K562 (cell line): Measurements from ENCODE around the gene SCAANT1. TPM values are rescaled to one million over a fixed set of nuclear protein-coding genes. Genes with fewer than 3 reads are reported as not detected.
A peak's percentile ranks its signal among the peaks of the same experiment; 100 is the strongest.

ENCODE experiments used
- ATAC-seq: fragments of 200-7000 bp; cut with Tn5 transposase; 3 replicates; pipeline ENCODE4 v1.9.1; 2020; ENCODE audit warnings: moderate library complexity
- Bru-seq: library from RNA; stranded (reverse); fragments of 400-500 nt; gene quantifications from one replicate; lab custom pipeline; 2021; lab: Mats Ljungman, UMichigan
- BruChase-seq, 2 experiments: library from RNA; stranded (reverse); fragments of 400-500 nt; gene quantifications; one replicate each; lab custom pipeline; 2021; lab: Mats Ljungman, UMichigan
- BruUV-seq: library from RNA; stranded (reverse); fragments of 400-500 nt; replicated peaks from 2 replicates; lab custom pipeline; 2021; lab: Mats Ljungman, UMichigan
- CTCF ChIA-PET: fragments of 300-600 bp; formaldehyde crosslinking; extraction: SDS; loops from one replicate; lab custom pipeline; 2021; ENCODE audit warnings: low intra/inter-chr PET ratio; lab: Yijun Ruan, JAX
- POLR2A ChIA-PET: fragments of 300-600, 350-650 bp; sonication (Branson Sonifier 250); formaldehyde crosslinking; extraction: SDS; loops from one replicate; lab custom pipeline; 2021; ENCODE audit warnings: antibody characterized with exemption, inconsistent platforms; lab: Yijun Ruan, JAX
- DNase-seq, 4 experiments: peaks; one replicate each; pipeline versions ENCODE4 v3.0.0 to v3.0.0-alpha.2; 2011 to 2018; ENCODE audit warnings: low spot score in 3 of 4, mixed read lengths in 3 of 4; ENCODE audit errors: extremely low read depth in 1 of 4
- FAIRE-seq: peaks from 2 replicates; lab custom pipeline; 2011; peaks lifted over from hg19 to GRCh38; lab: Jason Lieb, UNC
- H2AFZ ChIP-seq: 2 replicates; pipeline ENCODE4 v1.6.0; 2011; ENCODE audit warnings: low read depth, low read length, control low read depth, inconsistent platforms
- H3K27ac ChIP-seq: fragments of 200-600 bp; 3 replicates; pipeline ENCODE4 v1.8.0; 2011; ENCODE audit warnings: low read depth, mild to moderate bottlenecking, control low read depth, inconsistent platforms, low read length, moderate library complexity, mixed read lengths; ENCODE audit errors: extremely low read depth
- H3K27me3 ChIP-seq, 2 experiments: fragments of 300-600 bp in 1 of 2; 2 replicates in 1 of 2; 3 replicates in 1 of 2; pipeline versions ENCODE4 v1.6.0 to v1.8.0; 2011; ENCODE audit warnings: inconsistent platforms in 2 of 2, low read length in 2 of 2, mild to moderate bottlenecking in 1 of 2, mixed read lengths in 1 of 2, moderate library complexity in 1 of 2; ENCODE audit not compliant: control insufficient read depth in 2 of 2, insufficient read depth in 2 of 2
- H3K36me3 ChIP-seq: fragments of 300-600 bp; 3 replicates; pipeline ENCODE4 v1.8.0; 2011; ENCODE audit warnings: mild to moderate bottlenecking, low read length, inconsistent platforms; ENCODE audit not compliant: control insufficient read depth, insufficient read depth
- H3K4me1 ChIP-seq, 2 experiments: fragments of 200-600 bp in 1 of 2; replicated peaks in 1 of 2; 2 replicates in 1 of 2; 3 replicates in 1 of 2; pipeline versions ENCODE4 v1.5.1 to v1.8.0; 2011; ENCODE audit warnings: inconsistent platforms in 2 of 2, low read length in 2 of 2, mild to moderate bottlenecking in 1 of 2, mixed read lengths in 1 of 2, moderate library complexity in 1 of 2; ENCODE audit not compliant: control insufficient read depth in 2 of 2, insufficient read depth in 2 of 2
- H3K4me2 ChIP-seq: 2 replicates; pipeline ENCODE4 v1.6.1; 2011; ENCODE audit warnings: low read length, control low read depth, inconsistent platforms, mixed read lengths; ENCODE audit not compliant: insufficient read depth
- H3K4me3 ChIP-seq: fragments of 200-600 bp; sonication (generic), shearing (Covaris generic); 2 replicates; pipeline ENCODE4 v1.5.1; 2016; ENCODE audit warnings: control low read depth, inconsistent platforms
- H3K79me2 ChIP-seq: fragments of 200-600 bp; 3 replicates; pipeline ENCODE4 v1.8.0; 2011; ENCODE audit warnings: low read length, inconsistent platforms; ENCODE audit not compliant: control insufficient read depth, insufficient read depth
- H3K9ac ChIP-seq, 2 experiments: 2 replicates each; pipeline versions ENCODE4 v1.6.0 to v1.6.1; 2011; ENCODE audit warnings: low read depth in 2 of 2, low read length in 2 of 2, control low read depth in 1 of 2, inconsistent platforms in 1 of 2, mild to moderate bottlenecking in 1 of 2, mixed read lengths in 1 of 2; ENCODE audit not compliant: insufficient read depth in 1 of 2
- H3K9me1 ChIP-seq: one replicate; pipeline ENCODE4 v1.6.0; 2011; ENCODE audit warnings: inconsistent platforms, mild to moderate bottlenecking, low read length, moderate library complexity; ENCODE audit not compliant: control insufficient read depth, insufficient read depth
- H3K9me3 ChIP-seq: replicated peaks from 2 replicates; pipeline ENCODE4 v1.5.1; 2011; ENCODE audit warnings: low read depth, low read length, inconsistent platforms; ENCODE audit not compliant: control insufficient read depth, insufficient read depth
- H4K20me1 ChIP-seq: replicated peaks from 2 replicates; pipeline ENCODE4 v1.6.1; 2011; ENCODE audit warnings: low read length, inconsistent platforms, mixed read lengths; ENCODE audit not compliant: control insufficient read depth, insufficient read depth
- ARID4B ChIP-seq: sonication (generic); formaldehyde crosslinking; IDR thresholded peaks from 2 replicates; pipeline ENCODE4 v1.8.0; 2022; ENCODE audit warnings: mild to moderate bottlenecking, missing genetic modification reagents
- HOMEZ ChIP-seq: fragments of 250-450 bp; sonication (Bioruptor Pico); IDR thresholded peaks from 2 replicates; pipeline ENCODE4 v1.4.0; 2020; ENCODE audit warnings: mild to moderate bottlenecking, moderate library complexity
- NKRF ChIP-seq: fragments of 450-650 bp; IDR thresholded peaks from 2 replicates; pipeline ENCODE4 v1.6.1; 2016; ENCODE audit warnings: borderline replicate concordance
- RBBP5 ChIP-seq: fragments of 200-600 bp; sonication (generic); IDR thresholded peaks from 2 replicates; pipeline ENCODE4 v1.6.1; 2012; ENCODE audit warnings: borderline replicate concordance, mild to moderate bottlenecking, low read length, control low read depth, inconsistent platforms; ENCODE audit not compliant: insufficient read depth, poor library complexity, severe bottlenecking
- RBFOX2 ChIP-seq: fragments of 200-400 bp; formaldehyde crosslinking; IDR thresholded peaks from 2 replicates; pipeline ENCODE4 v1.6.1; 2017; ENCODE audit warnings: low read depth, mild to moderate bottlenecking, low read length, moderate library complexity
- ZBTB7A ChIP-seq: IDR thresholded peaks from 2 replicates; pipeline ENCODE4 v1.6.1; 2011; ENCODE audit warnings: low read depth, mild to moderate bottlenecking, low read length, moderate library complexity, borderline replicate concordance; ENCODE audit not compliant: control insufficient read depth
- whole genome bisulfite sequencing: fragments of 100-300 bp; shearing (Covaris generic); methylation state at CpG from one replicate; pipeline ENCODE4 v1.1.6; 2016; ENCODE audit warnings: low coverage, mixed read lengths; ENCODE audit not compliant: insufficient coverage; ENCODE audit errors: missing lambda C conversion rate; 5-methylcytosine and 5-hydroxymethylcytosine counted together
- in situ Hi-C: fragments of 300-500 bp; cut with MboI; formaldehyde crosslinking; loops from 4 replicates; pipeline ENCODE4 v1.15.0; 2018; ENCODE audit warnings: inconsistent platforms, mixed read lengths
- intact Hi-C: fragments of 100-400 bp; cut with micrococcal nuclease; formaldehyde crosslinking; loops from 2 replicates; pipeline ENCODE4 v1.14.2; 2022
- long read RNA-seq, 3 experiments: library from polyadenylated mRNA in 2 of 3; library from RNA in 1 of 3; unstranded in 2 of 3; stranded (forward) in 1 of 3; transcript quantifications; one replicate each; pipeline ENCODE4 v2.0.0, GENCODE V29; 2019 to 2022
- polyA minus RNA-seq, 3 experiments: library from RNA; depleted of rRNA, polyadenylated mRNA; stranded (reverse); fragments of >200 nt; gene quantifications; 2 replicates each; pipeline ENCODE4 v1.2.3, GENCODE V29; 2011
- polyA plus RNA-seq, 8 experiments: library from polyadenylated mRNA; depleted of rRNA in 4 of 8; stranded (reverse) in 5 of 8; unstranded in 3 of 8; fragments of >200 nt; fragmentation: Nextera tagmentation in 2 of 8; fragmentation: Illumina TruSeq in 1 of 8; extraction: Ambion mirVana in 2 of 8; extraction: Trizol in 1 of 8; gene quantifications; 2 replicates each; pipeline versions ENCODE4 v1.2.1 to v1.2.3, GENCODE V29; 2011 to 2014; ENCODE audit warnings: inconsistent platforms in 1 of 8, missing spikeins in 1 of 8
- total RNA-seq, 7 experiments: library from RNA; depleted of rRNA in 6 of 7; stranded (reverse); fragments of >200 nt in 6 of 7; fragmentation: Illumina TruSeq in 2 of 7; extraction: Trizol in 2 of 7; gene quantifications; 2 replicates each; pipeline versions ENCODE4 v1.2.1 to v1.2.3, GENCODE V29; 2011 to 2021; ENCODE audit warnings: low replicate concordance in 1 of 7

SCAANT1 gene
- total RNA-seq (2011; cell fraction: chromatin; rRNA removed; ENCODE audit: low replicate concordance), result not detected in 2 replicates
- not detected in 2 replicates for total RNA-seq (2011; cell fraction: nucleolus; rRNA removed)
- total RNA-seq (2011; cell fraction: nucleoplasm; rRNA removed), result not detected in 2 replicates
- total RNA-seq (2014; rRNA removed) (2.2 TPM in 1 of 2 replicates, not detected in the other), total RNA-seq (2014; rRNA removed; fragmentation: Illumina TruSeq; extraction: Trizol) (not detected in 2 replicates), total RNA-seq (2015; rRNA removed; fragmentation: Illumina TruSeq; extraction: Trizol) (not detected in 2 replicates), total RNA-seq (2021) (not detected in 2 replicates), polyA plus RNA-seq (2011; rRNA removed) (not detected in 2 replicates), polyA plus RNA-seq (2014; fragmentation: Illumina TruSeq; extraction: Trizol) (not detected in 2 replicates), polyA plus RNA-seq (2014; fragmentation: Nextera tagmentation; extraction: Ambion mirVana) (not detected), polyA plus RNA-seq (2014; rRNA removed) (not detected in 2 replicates), polyA minus RNA-seq (2011; rRNA and poly(A)+ RNA removed) (not detected in 2 replicates), Bru-seq, nascent RNA (percentile 49 among the genes with signal in this experiment), BruChase-seq, experiment 1, labeled RNA remaining after a 2-hour chase (not detected), BruChase-seq, experiment 2, labeled RNA remaining after a 6-hour chase (not detected)
- polyA plus RNA-seq (2011; cell fraction: cytosol; rRNA removed), result not detected in 2 replicates
- polyA plus RNA-seq (2011; cell fraction: nucleus; rRNA removed), result not detected in 2 replicates
- polyA plus RNA-seq (2012), result not detected in 2 replicates
- polyA minus RNA-seq (2011; cell fraction: cytosol; rRNA and poly(A)+ RNA removed), result not detected in 2 replicates
- polyA minus RNA-seq (2011; cell fraction: nucleus; rRNA and poly(A)+ RNA removed), result not detected in 2 replicates
- long read RNA-seq, experiment 1, result 0 reads
- long read RNA-seq, experiment 2, result 0 reads
- long read RNA-seq, experiment 3, result 0 reads

GRCh38 chr3:63911873-63912767 lies at the start of gene SCAANT1:
Gene SCAANT1, minus strand, starts transcription at chr3:63912383.
- no peak for FAIRE-seq
- no peak for TF ChIP-seq HOMEZ (CRISPR knock-in tag)
- TF ChIP-seq RBFOX2, result peak; percentile 79
- peak; percentile 56; the same call in 1 of the 2 replicates for TF ChIP-seq NKRF
- TF ChIP-seq ZBTB7A, result peak; percentile 63; the same call in 1 of the 2 replicates
- peak; percentile 90 for TF ChIP-seq RBBP5
- peak; percentile 28; the same call in 1 of the 2 replicates for TF ChIP-seq ARID4B (CRISPR knock-in tag)

More at GRCh38 chr3:63911873-63912767, at the start of gene SCAANT1:
- H3K4me3 ChIP-seq, result peak within 1 kb of the TSS; percentile 65
- peak within 1 kb of the TSS; percentile 88 for H3K27ac ChIP-seq
- in situ Hi-C loops, result no loop called here
- H3K36me3 ChIP-seq, result peaks cover 30% of the 10 kb centered on the region; the same call in 2 of the 3 replicates
- peak within 1 kb of the TSS; percentile 67 to 95 for H3K9ac ChIP-seq
- peaks cover 9 to 13% of the 10 kb centered on the region in 2 experiments for H3K4me1 ChIP-seq
- ATAC-seq (peak; percentile 94), DNase-seq (peak; percentile 72 to 80 (median 77))
- H4K20me1 ChIP-seq, result no peaks in the 10 kb centered on the region
- H3K79me2 ChIP-seq, result peaks cover 41% of the 10 kb centered on the region
- H3K27me3 ChIP-seq, result no peaks in the 10 kb centered on the region
- H3K9me1 ChIP-seq, result no peaks in the 10 kb centered on the region
- WGBS, result 0% methylated on average over 15 of the region's 115 CpGs
- H2AFZ ChIP-seq, result peak within 1 kb of the TSS; percentile 76
- peak within 1 kb of the TSS; percentile 82 for H3K4me2 ChIP-seq
- no peaks in the 10 kb centered on the region for H3K9me3 ChIP-seq
- BruUV-seq, result no TSS peak
- CTCF ChIA-PET, result interaction anchor here (1.1 kb wide), 1 partner anchor 82 kb away, joined by 4 read pairs; no protein-coding TSS in a partner anchor
- POLR2A ChIA-PET, result interaction anchor here (0.6 to 1.2 kb wide), 6 partner anchors 9 to 169 kb away, joined by 3 to 5 read pairs (median 3); no protein-coding TSS in a partner anchor
- intact Hi-C loops, result loop anchor here (5.0 kb wide), 1 partner anchor 50 kb away; the partner anchor contains the start of genes ATXN7 and THOC7
